GM04503 (cell line): ENCODE results near the gene GALNT2.

Source experiments
- DNase-seq: peaks from one replicate; pipeline ENCODE4 v3.0.0-alpha.2; 2012; ENCODE audit warnings: low read depth

Gene GALNT2

DNA sequence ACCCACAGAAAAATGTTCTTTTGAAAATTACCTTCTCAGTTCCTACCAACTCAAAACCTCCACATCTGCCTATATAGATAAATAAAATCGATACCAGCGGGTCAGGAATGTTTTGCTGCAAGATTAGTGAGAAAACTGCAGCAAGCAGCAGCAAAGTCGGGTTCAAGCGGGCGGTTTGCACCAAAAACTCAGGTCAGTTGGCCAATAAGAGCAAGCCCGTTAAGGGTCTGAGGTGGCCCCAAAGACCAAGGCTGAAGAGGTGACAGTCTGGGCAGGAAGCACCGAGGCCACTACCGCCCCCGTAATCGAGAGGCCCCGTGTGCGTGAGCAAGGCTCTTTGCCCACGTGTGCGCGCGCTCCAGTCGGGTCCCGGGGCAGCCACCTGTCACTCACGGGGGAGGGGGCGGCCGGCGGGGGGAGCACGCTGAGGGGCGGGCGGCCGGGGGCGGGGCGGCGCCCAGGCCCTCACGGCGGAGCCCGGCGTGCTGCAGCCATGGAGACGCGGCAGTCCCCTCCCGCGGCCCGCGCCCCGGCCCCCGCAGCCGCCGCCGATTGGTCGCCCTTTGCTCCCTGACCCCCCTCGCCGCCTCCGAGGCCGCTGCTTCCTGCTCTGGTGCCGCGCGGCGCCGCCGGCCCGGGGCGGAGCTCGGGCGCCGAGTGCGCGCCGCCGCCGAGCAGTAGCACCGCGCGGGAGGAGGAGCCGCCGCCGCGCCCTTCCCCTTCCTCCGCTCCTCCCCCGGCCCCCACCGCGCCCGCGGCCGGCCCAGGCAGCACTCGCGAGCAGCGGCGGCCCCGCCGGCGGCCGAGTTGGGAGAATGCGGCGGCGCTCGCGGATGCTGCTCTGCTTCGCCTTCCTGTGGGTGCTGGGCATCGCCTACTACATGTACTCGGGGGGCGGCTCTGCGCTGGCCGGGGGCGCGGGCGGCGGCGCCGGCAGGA lies at the start of gene GALNT2:
TSS of gene GALNT2 (plus strand) at position 773 of the 939 bp plus-strand sequence. CDS start at position 816, 43 bp downstream.
- DNase-seq = no peak

DNA sequence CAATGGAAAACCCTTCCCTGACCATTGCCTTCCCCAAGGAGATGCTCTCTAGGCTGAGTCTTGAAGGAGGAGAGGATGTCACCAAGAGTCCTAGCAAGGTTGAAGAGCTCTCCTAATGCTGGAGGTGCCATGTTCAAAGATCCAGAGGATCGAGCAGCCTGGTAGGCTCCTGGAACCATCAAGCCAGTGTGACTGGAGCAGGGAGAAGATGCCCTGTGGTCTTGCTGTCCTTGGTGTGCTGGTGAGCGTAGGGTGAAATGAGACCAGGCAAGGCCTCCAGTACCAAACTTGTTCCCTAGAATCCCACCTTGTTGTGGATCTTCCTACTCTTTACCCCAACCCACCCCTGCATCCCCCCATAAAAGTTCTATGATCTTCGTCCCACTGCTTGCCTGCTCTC lies 46.6 kb upstream of the GALNT2 start:
- no peak for DNase-seq

GRCh38 chr1:230022666-230023380 lies 44.2 kb upstream of the GALNT2 start:
- DNase-seq = no peak

DNA sequence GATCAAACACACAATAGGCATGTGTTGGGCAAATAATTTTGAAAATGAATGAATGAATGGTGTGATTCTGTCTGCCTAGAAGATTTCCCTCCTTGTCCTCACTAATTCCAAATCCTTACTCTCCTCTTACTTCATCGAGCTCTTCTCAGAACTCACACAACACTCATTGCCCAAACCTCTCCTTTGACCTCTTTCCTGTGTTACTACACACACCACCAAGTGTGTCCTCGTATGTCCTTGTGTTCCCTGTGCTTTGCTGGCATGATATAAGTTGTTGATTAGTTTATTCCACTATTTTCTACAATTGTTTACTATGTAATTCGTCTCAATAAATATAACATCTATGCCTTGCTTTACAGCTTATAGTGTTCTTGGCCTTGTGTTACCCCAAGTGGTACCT lies 41.4 kb upstream of the GALNT2 start:
- no peak for DNase-seq

- no peak for DNase-seq
These were observed 40.9 kb upstream of the GALNT2 start for GRCh38 chr1:230026139-230026538.

DNA sequence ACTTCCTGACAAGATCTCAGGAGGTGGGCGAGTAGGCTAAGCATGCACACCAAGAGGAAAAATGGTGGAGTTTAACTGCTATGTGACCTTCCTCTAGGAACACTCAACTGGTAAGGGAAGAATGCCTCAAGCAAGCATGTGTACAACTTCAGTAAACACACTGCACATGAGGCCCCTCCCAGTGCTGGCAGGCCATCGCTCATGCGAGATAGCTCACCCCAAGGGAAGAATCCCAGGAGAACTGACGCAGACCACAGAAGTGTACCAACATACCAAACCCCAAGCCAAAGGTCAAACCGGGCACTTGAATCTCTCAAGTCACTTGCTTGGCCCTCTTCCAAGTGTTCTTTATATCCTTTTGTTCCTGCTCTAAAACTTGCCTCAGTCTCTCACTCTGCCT lies 40.5 kb upstream of the GALNT2 start:
- DNase-seq = no peak

DNA sequence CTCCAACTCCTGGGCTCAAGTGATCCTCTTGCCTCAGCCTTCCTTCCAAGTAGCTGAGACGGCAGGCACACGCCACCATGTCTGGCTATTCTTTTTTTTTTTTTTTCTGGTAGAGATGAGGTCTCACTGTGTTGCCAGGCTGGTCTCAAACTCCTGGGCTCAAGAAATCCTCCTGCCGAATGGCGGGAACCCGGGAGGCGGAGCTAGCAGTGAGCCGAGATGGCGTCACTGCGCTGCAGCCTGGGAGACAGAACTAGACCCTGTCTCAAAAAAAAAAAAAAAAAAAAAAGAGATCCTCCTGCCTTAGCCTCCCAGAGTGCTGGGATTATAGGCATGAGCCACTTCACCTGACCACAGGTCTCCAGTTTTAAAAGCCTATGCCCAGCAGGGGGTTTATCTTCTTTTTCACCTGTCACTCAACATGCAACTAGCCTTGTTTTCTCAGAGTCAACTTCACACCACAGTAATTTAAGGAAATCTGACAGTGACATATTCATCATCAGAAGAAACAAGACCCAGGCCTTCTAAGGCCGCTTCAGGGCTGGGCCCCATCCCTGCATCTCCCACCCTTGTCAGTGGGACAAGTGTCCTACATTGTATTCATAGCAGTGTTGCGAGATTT lies 38.3 kb upstream of the GALNT2 start:
- no peak for DNase-seq

DNA sequence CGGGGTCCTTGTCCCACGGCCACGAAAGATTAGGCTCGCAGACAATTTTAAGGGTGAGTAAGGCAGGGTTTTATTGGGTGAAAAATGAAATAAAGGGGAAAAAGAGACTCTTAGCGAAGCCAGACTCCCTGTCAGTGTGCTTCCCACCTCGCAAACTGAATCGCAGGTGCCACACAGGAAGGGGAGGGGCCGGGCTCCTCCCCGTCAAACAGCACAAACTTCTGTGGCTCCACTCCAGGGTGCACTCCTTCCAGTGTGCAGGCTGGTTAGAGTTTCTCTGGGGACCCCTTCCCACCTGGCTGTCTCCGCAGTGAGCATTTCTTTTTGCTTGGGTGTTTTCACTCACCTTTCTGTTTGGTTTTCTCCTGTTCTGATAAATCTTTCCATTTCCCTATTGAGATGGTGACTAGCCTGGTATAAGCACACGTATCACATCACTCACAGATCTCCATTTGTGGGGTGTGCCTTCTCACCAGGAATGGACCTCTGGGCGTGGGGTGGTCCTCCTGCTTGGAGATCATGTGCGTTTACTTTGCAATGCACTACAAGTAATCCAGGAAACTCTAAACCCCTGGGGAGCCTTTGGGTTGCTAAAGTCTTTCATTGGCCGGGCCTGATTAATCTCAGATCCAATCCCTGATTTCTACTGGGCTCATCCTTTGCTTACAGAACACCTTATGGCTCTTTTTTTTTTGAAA lies 37.6 kb upstream of the GALNT2 start:
- no peak for DNase-seq

GRCh38 chr1:230030122-230030821 lies 36.8 kb upstream of the GALNT2 start:
- no peak for DNase-seq

GRCh38 chr1:230031131-230031530 lies 35.9 kb upstream of the GALNT2 start:
- no peak for DNase-seq

GRCh38 chr1:230032516-230033281 lies 34.3 kb upstream of the GALNT2 start:
- DNase-seq = no peak

GRCh38 chr1:230037261-230037660 lies 29.8 kb upstream of the GALNT2 start:
- DNase-seq = no peak

DNA sequence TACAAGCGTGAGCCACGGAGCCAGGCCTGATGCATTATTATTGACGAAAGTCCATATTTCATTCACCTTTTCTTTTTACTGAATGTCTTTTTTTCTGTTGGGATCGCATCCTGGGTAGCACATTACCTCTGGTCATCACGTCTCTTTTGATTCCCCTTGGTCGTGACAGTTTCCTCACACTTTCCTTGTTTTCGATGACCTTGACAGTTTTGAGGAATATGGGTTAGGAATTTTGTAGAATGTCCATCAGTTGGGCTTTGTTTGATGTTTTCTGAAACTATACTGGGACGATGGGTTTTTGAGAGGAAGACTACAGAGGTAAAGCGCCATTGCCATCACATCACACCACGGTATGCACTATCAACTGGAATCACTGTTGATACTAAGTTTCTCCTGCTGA lies 26.6 kb upstream of the GALNT2 start:
- DNase-seq = no peak

DNA sequence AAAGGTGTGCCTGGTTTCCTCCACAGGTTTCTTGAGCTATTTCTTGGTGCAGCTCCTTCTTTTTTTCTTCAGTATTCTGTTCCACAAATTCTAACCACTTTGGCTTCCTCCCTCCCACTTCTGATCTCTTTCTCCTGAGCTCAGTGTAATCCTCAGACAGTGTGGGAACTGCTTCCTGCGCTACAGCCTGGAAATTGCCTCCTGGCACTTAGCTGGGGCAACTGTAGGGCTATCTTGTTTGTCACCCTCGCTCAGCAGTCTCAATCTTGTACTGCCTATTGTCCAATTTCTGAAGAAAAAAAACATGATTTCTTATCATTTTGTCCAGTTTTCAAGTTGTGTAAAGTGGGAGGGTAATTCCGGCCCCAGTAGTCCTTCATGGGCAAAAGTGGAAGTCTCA lies 24.0 kb upstream of the GALNT2 start:
- DNase-seq = no peak

DNA sequence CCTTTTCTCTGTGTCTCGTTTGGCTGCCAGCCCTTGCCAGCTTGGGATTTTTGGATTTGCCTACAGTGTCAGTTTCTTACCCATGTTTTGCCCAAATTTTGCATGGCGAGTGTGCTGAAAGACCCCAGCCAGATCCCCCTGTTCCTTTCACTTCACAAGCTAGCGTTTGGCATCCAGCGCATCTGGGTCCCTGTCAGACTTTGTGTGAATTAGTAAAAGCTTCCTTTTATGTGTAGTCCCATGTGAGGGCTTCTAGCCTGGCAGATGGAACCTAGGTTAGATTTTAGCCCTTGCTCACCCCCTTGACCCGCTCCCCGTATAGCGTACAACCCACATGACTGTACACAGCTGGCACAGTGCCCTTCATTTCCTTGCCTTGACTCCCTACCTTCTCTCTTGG lies 22.3 kb upstream of the GALNT2 start:
- no peak for DNase-seq

DNA sequence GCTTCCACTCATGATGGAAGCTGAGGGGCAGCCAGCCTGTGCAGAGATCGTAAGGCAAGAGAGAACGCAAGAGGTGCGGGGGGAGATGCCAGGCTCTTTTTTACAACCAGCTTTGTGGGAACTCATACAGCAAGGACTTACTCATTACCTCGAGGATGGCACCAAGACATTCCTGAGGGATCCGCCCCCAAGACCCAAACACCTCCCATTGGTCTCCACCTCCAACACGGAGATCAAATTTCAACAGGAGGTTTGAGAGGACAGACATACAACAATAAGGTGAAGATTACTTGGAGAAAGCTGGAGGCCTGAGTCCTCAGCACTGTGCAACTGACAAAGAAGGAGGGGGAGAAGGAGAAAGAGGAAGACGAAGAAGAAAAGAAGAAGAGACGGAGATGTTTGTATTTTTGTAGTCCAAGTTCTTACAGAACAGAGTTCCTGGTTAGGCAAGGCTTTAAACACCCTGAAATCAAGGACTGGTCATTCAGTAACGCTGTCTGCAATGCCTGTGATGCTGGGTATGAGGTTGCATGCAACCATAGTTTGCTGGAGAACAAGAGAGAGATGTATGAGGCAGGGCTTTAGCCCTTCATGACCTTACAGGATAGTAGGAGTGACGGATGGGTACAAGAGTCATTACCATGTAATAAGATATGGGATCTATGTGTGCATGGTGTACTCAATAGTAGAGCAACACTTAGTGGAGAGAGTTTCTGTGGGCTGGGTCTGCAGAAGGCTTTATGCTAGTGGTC lies 19.7 kb upstream of the GALNT2 start:
- no peak for DNase-seq

GRCh38 chr1:230048322-230048721 lies 18.7 kb upstream of the GALNT2 start:
- DNase-seq = no peak

DNA sequence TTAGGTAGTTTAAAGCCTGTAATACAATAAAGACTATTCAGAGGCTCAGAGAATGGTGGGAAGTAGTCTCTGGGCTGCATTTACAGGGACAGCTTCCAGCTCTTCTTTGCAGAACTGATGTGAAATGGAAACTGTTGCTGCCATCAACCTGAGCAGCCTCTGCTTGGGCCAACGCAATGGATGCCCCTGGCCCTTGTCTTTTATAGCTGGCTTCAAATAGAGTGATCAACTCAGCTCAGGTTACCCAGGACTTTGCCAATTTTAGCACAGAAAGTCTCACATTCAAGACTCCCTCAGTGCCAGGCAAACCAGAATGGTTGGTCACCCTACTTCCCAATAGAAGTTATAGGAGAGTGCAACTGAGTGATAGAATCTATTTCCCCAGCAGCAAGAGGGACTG lies 18.1 kb upstream of the GALNT2 start:
- no peak for DNase-seq

DNA sequence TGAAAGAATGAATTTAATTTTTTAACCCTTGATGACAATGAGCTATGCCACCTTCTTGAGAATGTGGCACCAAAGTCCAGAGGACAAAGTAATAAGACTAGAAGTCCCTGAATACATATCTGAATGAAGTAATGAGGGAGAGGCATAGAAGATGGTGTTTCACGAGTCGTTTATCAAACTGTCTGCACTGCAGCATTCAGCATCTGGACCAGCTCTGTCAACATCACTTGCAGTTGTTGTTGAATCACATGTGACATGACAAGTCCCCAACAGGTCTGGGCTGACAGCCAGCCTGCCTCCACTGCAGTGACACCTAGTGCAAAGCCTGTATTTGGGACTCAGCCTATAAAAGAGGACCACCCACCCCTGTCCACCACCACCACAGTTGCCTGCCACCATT lies 17.3 kb upstream of the GALNT2 start:
- no peak for DNase-seq
